IPS-18c (cell line): ENCODE results near the gene FBXO15.

Experiments used
- H3K4me3 ChIP-seq: 2 replicates; pipeline ENCODE4 v1.7.0; 2013; ENCODE audit warnings: low read depth, mild to moderate bottlenecking, low read length, moderate library complexity; ENCODE audit not compliant: insufficient read depth
- H3K9me3 ChIP-seq: one replicate; pipeline ENCODE4 v1.6.1; 2013; ENCODE audit warnings: mild to moderate bottlenecking, low read length, moderate library complexity; ENCODE audit not compliant: control insufficient read depth, insufficient read depth

FBXO15 gene

DNA sequence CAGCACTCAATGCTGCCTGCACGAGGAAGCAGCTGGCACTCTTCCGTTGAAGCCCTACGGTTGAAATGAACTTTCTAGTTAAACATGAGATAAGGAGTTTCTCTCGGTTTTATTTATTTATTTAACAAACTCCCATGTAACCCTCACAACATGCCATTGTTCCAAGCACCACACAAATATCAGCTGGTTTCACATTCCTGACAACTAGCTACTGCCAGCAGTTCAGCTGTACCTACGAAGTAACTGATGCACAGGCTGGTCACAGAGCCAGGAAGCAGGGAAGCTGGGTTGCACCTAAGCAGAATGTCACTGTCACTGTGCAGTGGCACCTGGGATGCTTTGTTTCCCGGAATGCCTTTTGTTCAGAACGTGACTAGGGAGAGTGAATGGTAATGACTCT, 18.8 kb upstream of the FBXO15 start:
- Histone ChIP-seq H3K4me3 (no peak overlapping the region), H3K9me3 (peaks cover under 1% of the 10 kb centered on the region)

GRCh38 chr18:74163019-74163660, 15.5 kb upstream of the FBXO15 start:
- H3K4me3 ChIP-seq = no peak overlapping the region
- no peaks in the 10 kb centered on the region for H3K9me3 ChIP-seq

DNA sequence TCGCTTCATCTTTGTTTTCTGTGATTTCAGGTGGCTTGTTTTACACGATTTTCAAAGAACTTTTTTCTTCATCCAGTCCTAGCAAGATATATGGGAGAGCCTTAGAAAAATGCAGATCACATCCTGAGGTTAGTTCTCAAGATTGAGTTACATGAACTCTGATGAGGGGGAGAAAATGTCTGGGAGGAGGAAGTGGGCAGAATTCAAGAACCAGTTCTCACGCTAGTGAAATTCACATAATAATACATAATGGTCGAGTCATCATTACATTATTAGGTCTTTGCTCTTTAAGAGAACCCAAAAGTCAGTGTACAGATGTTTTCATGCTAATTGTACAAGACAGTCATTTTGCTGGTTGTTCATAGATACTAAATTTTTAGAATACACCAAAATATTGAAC, 7.6 kb upstream of the FBXO15 start:
- H3K4me3 ChIP-seq = no peak overlapping the region
- H3K9me3 ChIP-seq = no peaks in the 10 kb centered on the region

GRCh38 chr18:74154716-74155115, 7.1 kb upstream of the FBXO15 start:
- Histone ChIP-seq H3K4me3 (no peak overlapping the region), H3K9me3 (no peaks in the 10 kb centered on the region)

- H3K9me3 ChIP-seq = no peaks in the 10 kb centered on the region
- no peak overlapping the region for H3K4me3 ChIP-seq
Observed at GRCh38 chr18:74153793-74154192, 6.2 kb upstream of the FBXO15 start.

GRCh38 chr18:74153377-74153776, 5.7 kb upstream of the FBXO15 start:
- H3K4me3 ChIP-seq = no peak overlapping the region
- H3K9me3 ChIP-seq = no peaks in the 10 kb centered on the region

DNA sequence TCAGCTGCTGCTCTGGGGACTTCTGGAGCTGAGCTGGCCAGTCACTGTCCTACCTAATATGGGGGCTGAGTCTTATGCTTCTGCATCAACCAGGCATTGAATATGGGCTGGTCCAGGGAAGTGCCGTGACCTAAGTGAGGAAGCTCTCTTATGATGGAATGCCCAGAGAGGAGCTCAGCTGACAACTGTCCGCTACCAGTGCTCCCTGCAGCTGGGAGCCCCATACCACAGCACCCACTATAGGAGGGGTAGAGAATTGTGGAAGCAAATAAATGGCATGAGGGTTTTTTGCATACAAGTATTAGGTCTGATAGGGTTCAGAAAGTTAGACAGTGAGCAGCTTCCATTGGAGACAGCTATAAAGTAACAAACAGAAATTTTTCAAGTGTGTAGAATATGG, 5.2 kb upstream of the FBXO15 start:
- no peaks in the 10 kb centered on the region for H3K9me3 ChIP-seq

GRCh38 chr18:74152270-74152669, 4.6 kb upstream of the FBXO15 start:
- Histone ChIP-seq H3K9me3 (no peaks in the 10 kb centered on the region), H3K4me3 (no peak overlapping the region)

More for the DNA sequence above, 5.2 kb upstream of the FBXO15 start:
- no peak overlapping the region for H3K4me3 ChIP-seq

DNA sequence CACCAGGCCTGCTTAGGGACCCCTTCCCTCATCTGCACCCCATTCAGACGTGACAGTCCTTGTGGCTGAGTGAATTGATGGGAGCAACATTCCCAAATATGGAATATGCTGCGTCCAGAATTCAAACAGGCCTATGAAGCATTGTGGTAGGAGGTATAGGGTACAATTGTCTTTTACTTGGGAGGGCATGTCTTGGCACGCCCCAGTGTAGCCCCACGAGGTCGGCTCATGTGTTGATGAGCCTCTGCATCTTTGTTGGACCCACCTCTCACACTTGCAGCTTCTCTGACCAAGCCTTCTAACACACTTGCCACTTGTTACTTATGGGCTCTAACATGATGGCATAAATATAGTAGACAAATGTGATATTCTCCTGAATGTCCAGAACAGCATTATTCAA, 2.2 kb upstream of the FBXO15 start:
- H3K9me3 ChIP-seq = no peaks in the 10 kb centered on the region
- H3K4me3 ChIP-seq = peak overlapping the region; percentile 28

DNA sequence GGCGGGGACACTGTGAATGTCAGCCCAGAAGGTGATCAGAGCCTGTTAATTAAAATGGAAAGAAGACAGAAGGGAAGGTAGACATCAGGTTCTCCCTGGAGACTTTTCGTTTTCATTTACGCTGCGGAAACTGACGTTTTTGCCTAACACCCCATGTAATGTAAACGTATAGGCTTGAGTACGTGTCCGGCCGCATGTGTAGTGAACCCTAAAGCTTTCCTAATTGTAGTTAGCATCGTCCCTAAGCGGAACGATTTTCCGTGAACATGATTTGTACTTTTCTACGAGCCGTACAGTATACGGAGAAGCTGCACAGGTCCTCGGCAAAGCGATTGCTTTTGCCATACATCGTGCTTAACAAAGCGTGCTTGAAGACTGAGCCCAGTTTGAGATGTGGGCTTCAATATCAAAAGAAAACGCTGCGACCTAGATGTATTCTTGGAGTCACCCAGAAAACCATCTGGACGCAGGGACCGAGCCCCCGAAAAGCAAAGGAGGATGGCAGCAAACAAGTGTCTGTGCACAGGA, 973 bp upstream of the FBXO15 start:
- H3K4me3 ChIP-seq = peak overlapping the region; percentile 66
- H3K9me3 ChIP-seq = no peaks in the 10 kb centered on the region

DNA sequence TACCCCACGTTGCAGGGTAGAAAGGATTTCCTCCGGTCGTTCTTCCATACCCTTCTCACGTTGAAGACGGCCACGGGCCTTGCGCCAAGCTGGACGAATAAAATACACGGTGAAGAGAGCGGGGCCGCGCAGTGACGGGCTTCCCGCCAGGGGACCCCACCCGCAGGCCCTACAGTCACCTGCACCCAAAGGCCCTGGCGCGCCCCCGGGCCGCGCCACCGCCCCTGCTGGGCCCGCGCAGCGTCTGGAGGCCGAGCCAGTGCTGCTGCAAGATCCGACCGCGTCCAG, 199 bp downstream of the FBXO15 start:
- Histone ChIP-seq H3K4me3 (peak overlapping the region; percentile 79), H3K9me3 (no peaks in the 10 kb centered on the region)

DNA sequence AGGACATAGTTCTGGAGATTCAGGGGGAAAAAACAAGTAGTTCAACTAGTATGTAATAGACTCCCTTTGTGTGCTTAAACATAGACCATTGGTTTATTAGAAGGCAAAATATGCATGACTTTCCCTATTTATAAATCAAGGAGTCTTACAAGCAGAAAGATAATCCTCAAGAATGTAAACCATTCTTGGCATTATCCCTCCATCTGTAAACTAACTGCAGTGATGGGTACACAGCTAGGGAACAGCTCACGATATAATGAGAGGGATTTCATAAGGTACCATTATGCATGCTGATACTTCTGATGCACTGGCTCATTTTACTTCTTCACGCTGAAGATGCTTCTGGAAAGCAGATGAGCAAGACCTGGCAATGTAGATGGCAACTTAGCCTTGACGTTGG, 878 bp downstream of the FBXO15 start:
- H3K9me3 ChIP-seq = no peaks in the 10 kb centered on the region
- peak overlapping the region; percentile 79 for H3K4me3 ChIP-seq

DNA sequence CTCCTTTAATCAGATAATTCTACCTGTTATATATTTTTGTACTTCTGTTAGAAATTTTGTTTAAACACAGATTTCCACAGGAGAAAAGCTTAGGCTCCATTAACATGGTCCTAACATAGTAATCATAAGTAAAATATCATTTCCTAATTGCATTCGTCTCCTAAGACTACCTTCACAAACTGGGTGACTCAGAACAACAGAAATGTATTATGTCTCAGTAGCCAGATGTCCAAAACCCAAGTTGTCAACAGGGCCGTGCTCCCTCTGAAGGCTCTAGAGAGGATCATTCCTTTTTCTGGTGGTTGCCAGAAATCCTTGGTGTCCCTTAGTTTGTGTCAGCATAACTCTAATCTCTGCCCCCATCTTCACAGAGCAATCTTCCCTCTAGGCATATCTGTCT, 5.4 kb downstream of the FBXO15 start:
- Histone ChIP-seq H3K9me3 (no peaks in the 10 kb centered on the region), H3K4me3 (no peak overlapping the region)

DNA sequence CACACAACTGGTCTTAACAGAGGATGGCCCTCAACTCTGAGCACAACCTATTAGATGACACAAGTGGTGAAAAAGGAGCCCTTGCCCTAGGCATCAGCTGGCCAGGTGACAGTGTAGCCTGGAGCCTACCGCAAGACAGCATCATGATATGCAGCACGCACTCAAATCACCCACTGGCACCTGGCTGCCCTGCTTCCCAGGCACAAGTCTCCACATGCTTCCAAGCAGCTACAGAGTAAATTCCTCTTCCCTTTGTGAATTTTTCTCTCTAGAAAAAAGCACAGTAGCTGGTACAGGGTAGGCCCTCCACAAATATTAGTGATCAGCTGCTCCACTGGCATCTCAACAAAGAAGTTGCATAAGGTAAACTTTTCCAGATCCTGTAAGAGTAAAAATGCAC, 6.0 kb downstream of the FBXO15 start:
- Histone ChIP-seq H3K9me3 (no peaks in the 10 kb centered on the region), H3K4me3 (no peak overlapping the region)

- Histone ChIP-seq H3K4me3 (no peak overlapping the region), H3K9me3 (no peaks in the 10 kb centered on the region)
Observed at GRCh38 chr18:74140582-74140981, 7.1 kb downstream of the FBXO15 start.

DNA sequence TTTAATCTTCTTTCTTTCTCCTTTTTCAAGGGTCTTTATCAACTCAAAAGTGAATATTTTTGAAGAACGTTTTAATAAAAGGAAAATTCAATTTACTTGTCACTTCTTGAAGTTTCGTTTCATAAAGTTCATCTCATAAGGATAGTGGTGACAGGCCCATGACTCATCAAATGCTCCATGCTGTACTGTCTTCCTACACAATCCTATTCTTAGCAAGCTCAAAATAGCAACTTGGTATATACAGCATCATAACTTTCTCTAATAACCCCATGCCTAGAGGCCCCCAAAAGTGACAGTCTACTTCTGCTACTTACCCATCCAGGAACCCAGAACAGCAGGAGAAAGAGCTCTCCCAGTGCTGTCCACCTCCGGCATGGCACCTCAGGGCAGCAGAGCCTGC, 7.7 kb downstream of the FBXO15 start:
- Histone ChIP-seq H3K4me3 (no peak overlapping the region), H3K9me3 (no peaks in the 10 kb centered on the region)

- Histone ChIP-seq H3K9me3 (no peaks in the 10 kb centered on the region), H3K4me3 (no peak overlapping the region)
Observed at GRCh38 chr18:74139411-74139810, 8.2 kb downstream of the FBXO15 start.

DNA sequence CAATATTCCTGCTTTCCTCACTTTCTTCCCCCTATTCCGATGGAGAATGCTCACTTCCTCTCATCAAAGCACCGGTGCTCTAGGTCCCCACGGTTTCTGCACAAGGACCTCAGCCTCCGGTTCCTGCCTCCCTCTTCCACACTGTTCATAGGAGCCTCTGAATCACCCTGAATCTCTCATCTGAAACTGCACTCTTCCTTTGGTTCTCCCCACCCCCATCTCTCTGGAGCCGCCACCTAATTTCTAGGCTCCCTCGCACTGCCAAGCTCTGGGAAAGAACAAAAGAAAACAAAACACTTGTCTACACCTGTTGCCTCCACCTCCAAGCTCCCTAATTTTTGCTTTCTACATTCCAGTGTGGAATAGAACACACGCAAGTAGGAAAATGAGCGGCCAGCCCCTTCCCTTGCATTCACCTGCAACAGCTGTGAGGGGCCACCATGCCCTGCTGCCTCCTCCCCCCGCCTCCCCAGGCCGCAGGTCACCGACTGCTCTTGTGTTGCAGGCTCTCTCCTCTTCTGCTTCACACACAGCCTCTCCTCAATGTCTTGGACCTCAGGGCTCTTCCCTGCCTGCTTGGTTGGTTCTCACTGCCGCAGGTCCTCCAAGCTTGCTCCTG, 9.6 kb downstream of the FBXO15 start:
- Histone ChIP-seq H3K9me3 (no peaks in the 10 kb centered on the region), H3K4me3 (no peak overlapping the region)

DNA sequence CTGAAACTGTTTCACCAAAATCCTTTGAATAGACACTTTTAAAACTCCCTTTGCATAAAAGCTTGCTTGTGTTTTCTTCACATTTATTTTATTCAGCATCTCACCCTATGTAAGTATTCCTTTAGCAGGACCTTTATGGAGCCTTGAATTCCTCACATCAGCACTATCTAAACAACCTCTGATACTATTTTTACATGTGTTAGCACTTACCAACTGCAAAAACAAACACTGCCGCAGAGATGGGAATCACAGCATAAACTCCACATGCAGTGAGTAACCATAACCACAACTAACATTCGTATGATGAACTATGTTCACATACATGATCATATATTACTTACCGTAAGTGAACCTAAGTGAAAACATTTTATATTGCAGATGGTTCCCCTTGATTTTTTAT, 15.4 kb downstream of the FBXO15 start:
- Histone ChIP-seq H3K4me3 (no peak overlapping the region), H3K9me3 (no peaks in the 10 kb centered on the region)
